ENCODE results near the gene ETV3.

- TF ChIP-seq CTCF (IDR thresholded peaks at IDR 0.05) (no peak), EP300 (IDR thresholded peaks at IDR 0.05) (no peak)
These were observed 6.1 kb downstream of the ETV3 start for GRCh38 chr1:157132111-157132510.

Measured in stomach (tissue), 4 donors.